ENCODE data around the gene GSTM3. TPM values are rescaled to one million over a fixed set of nuclear protein-coding genes. Genes with fewer than 3 reads are reported as not detected.
"Not testable (repeated sequence)": the region's sequence is repeated elsewhere in the genome, so short reads cannot be mapped to it uniquely, and the experiment has no call there.

The GSTM3 gene
- total RNA-seq, 1 experiment from 2014 or later: 10.6 TPM

GRCh38 chr1:109750241-109750882 lies 9.5 kb upstream of the GSTM3 start:
- Histone ChIP-seq H3K27me3 (replicated peaks; ENCODE audit: control insufficient read depth, insufficient read depth, low read length) (no peaks in the 10 kb centered on the region), H3K4me1 (no peaks in the 10 kb centered on the region), H3K9me3 (no peaks in the 10 kb centered on the region), H3K4me3 (ENCODE audit: low read depth, low read length) (no peak overlapping the region), H3K36me3 (ENCODE audit: control insufficient read depth, insufficient read depth, low read length) (peaks cover 2% of the 10 kb centered on the region; the same call in 1 of the 2 replicates)
- intact Hi-C loops (cut with micrococcal nuclease; ENCODE audit: unreplicated experiment): no loop called here
- no peak for TF ChIP-seq CTCF (IDR thresholded peaks at IDR 0.05; ENCODE audit: insufficient read depth in 1 of 2, low read depth in 1 of 2, low read length in 1 of 2, severe bottlenecking in 1 of 2, unreplicated experiment in 1 of 2)
- CTCF ChIA-PET: interaction anchor here (1.4 kb wide), 1 partner anchor 110 kb away, joined by 3 read pairs; no protein-coding TSS in a partner anchor
- H3K27me3 Mint-ChIP-seq (ENCODE audit: insufficient read depth, unreplicated experiment): no peaks in the 10 kb centered on the region
- no peak overlapping the region for H3K4me3 Mint-ChIP-seq (ENCODE audit: unreplicated experiment)
- POLR2A ChIA-PET: no interaction called here
- H3K4me1 Mint-ChIP-seq (ENCODE audit: low read depth, unreplicated experiment): no peaks in the 10 kb centered on the region
- no peak overlapping the region for H3K27ac Mint-ChIP-seq (ENCODE audit: unreplicated experiment)
- no peak for DNase-seq
- no TSS peak for BruUV-seq (replicated peaks)
- peaks cover 13% of the 10 kb centered on the region for H3K36me3 Mint-ChIP-seq (ENCODE audit: insufficient read depth, unreplicated experiment)
- no peaks in the 10 kb centered on the region for H3K9me3 Mint-ChIP-seq (ENCODE audit: unreplicated experiment)

- no peak overlapping the region for H3K4me3 ChIP-seq (ENCODE audit: low read depth, low read length)
- Mint-ChIP-seq H3K9me3 (ENCODE audit: unreplicated experiment) (no peaks in the 10 kb centered on the region), H3K4me3 (ENCODE audit: unreplicated experiment) (no peak overlapping the region), H3K27ac (ENCODE audit: unreplicated experiment) (no peak overlapping the region), H3K4me1 (ENCODE audit: low read depth, unreplicated experiment) (no peaks in the 10 kb centered on the region), H3K36me3 (ENCODE audit: insufficient read depth, unreplicated experiment) (peaks cover 13% of the 10 kb centered on the region), H3K27me3 (ENCODE audit: insufficient read depth, unreplicated experiment) (no peaks in the 10 kb centered on the region)
- no peak for TF ChIP-seq CTCF (IDR thresholded peaks at IDR 0.05; ENCODE audit: insufficient read depth in 1 of 2, low read depth in 1 of 2, low read length in 1 of 2, severe bottlenecking in 1 of 2, unreplicated experiment in 1 of 2)
- POLR2A ChIA-PET: no interaction called here
- intact Hi-C loops (cut with micrococcal nuclease; ENCODE audit: unreplicated experiment): no loop called here
- peaks cover 2% of the 10 kb centered on the region; the same call in 1 of the 2 replicates for H3K36me3 ChIP-seq (ENCODE audit: control insufficient read depth, insufficient read depth, low read length)
- no peaks in the 10 kb centered on the region for H3K27me3 ChIP-seq (replicated peaks; ENCODE audit: control insufficient read depth, insufficient read depth, low read length)
- no TSS peak for BruUV-seq (replicated peaks)
- CTCF ChIA-PET: interaction anchor here (1.4 kb wide), 1 partner anchor 109 kb away, joined by 3 read pairs; no protein-coding TSS in a partner anchor
- no peaks in the 10 kb centered on the region for H3K9me3 ChIP-seq
- no peaks in the 10 kb centered on the region for H3K4me1 ChIP-seq
- DNase-seq: no peak
Measured at GRCh38 chr1:109749221-109749620, 8.4 kb upstream of the GSTM3 start.

- H3K9me3 ChIP-seq; H3K4me1 Mint-ChIP-seq (ENCODE audit: low read depth, unreplicated experiment); H3K27ac Mint-ChIP-seq (ENCODE audit: unreplicated experiment); H3K9me3 Mint-ChIP-seq (ENCODE audit: unreplicated experiment); BruUV-seq (replicated peaks); H3K27me3 Mint-ChIP-seq (ENCODE audit: insufficient read depth, unreplicated experiment); DNase-seq; H3K27me3 ChIP-seq (replicated peaks; ENCODE audit: control insufficient read depth, insufficient read depth, low read length); H3K36me3 ChIP-seq (ENCODE audit: control insufficient read depth, insufficient read depth, low read length); H3K4me1 ChIP-seq; H3K4me3 ChIP-seq (ENCODE audit: low read depth, low read length); POLR2A ChIA-PET; intact Hi-C loops (cut with micrococcal nuclease; ENCODE audit: unreplicated experiment); H3K4me3 Mint-ChIP-seq (ENCODE audit: unreplicated experiment); CTCF ChIA-PET: not testable (repeated sequence)
- H3K36me3 Mint-ChIP-seq (ENCODE audit: insufficient read depth, unreplicated experiment): peaks cover 13% of the 10 kb centered on the region
Measured at GRCh38 chr1:109748311-109748710, 7.5 kb upstream of the GSTM3 start.
